H1 (cell line): ENCODE results near the gene BSND. TPM values are rescaled to one million over a fixed set of nuclear protein-coding genes. Genes with fewer than 3 reads are reported as not detected.

Source experiments
- CTCF ChIA-PET: fragments of 300-600 bp; sonication (Branson Sonifier 250); formaldehyde crosslinking; loops from one replicate; lab custom pipeline; 2021; ENCODE audit not compliant: partially characterized antibody; lab: Charles Lee
- POLR2A ChIA-PET: fragments of 300-600 bp; sonication (Branson Sonifier 250); formaldehyde crosslinking; loops from one replicate; lab custom pipeline; 2021; ENCODE audit warnings: inconsistent platforms; ENCODE audit not compliant: partially characterized antibody; lab: Charles Lee
- DNase-seq, 2 experiments: peaks; one replicate each; pipeline versions ENCODE4 v3.0.0 to v3.0.0-alpha.2; 2010 to 2022; ENCODE audit warnings: low spot score in 2 of 2, low read depth in 1 of 2, mixed read lengths in 1 of 2
- FAIRE-seq: peaks from 2 replicates; lab custom pipeline; 2011; peaks lifted over from hg19 to GRCh38; lab: Jason Lieb, UNC
- H2AFZ ChIP-seq: 2 replicates; pipeline ENCODE4 v1.8.1; 2012; ENCODE audit warnings: low read length, inconsistent platforms
- H2AK5ac ChIP-seq: 2 replicates; pipeline ENCODE4 v1.6.1; 2013; ENCODE audit warnings: low read depth, low read length
- H2BK120ac ChIP-seq: replicated peaks from 2 replicates; pipeline ENCODE3; 2013; ENCODE audit warnings: low read depth, low read length, inconsistent platforms
- H2BK12ac ChIP-seq: 2 replicates; pipeline ENCODE4 v1.6.1; 2013; ENCODE audit warnings: low read depth, low read length
- H2BK15ac ChIP-seq: 2 replicates; pipeline ENCODE4 v1.6.1; 2013; ENCODE audit warnings: low read length
- H2BK20ac ChIP-seq: 2 replicates; pipeline ENCODE4 v1.6.1; 2013; ENCODE audit warnings: low read length
- H2BK5ac ChIP-seq: 2 replicates; pipeline ENCODE4 v1.6.1; 2013; ENCODE audit warnings: low read depth, low read length
- H3K14ac ChIP-seq: 2 replicates; pipeline ENCODE4 v1.6.1; 2013; ENCODE audit warnings: inconsistent platforms; ENCODE audit not compliant: insufficient read length
- H3K18ac ChIP-seq: 2 replicates; pipeline ENCODE4 v1.6.1; 2013; ENCODE audit warnings: low read length; ENCODE audit errors: extremely low read depth
- H3K23ac ChIP-seq: 2 replicates; pipeline ENCODE4 v1.6.1; 2013; ENCODE audit warnings: inconsistent platforms; ENCODE audit not compliant: insufficient read length
- H3K23me2 ChIP-seq: 2 replicates; pipeline ENCODE4 v1.6.1; 2013; ENCODE audit warnings: low read depth, low read length
- H3K27ac ChIP-seq: 2 replicates; pipeline ENCODE4 v1.6.1; 2011; ENCODE audit warnings: low read depth, low read length, inconsistent platforms
- H3K27me3 ChIP-seq, 4 experiments: replicated peaks in 1 of 4; 1 replicate in 1 of 4; 2 replicates in 3 of 4; pipeline versions ENCODE4 v1.6.1 to v1.8.1; 2011 to 2013; ENCODE audit warnings: low read length in 3 of 4, mild to moderate bottlenecking in 3 of 4, inconsistent platforms in 2 of 4, mixed read lengths in 2 of 4, moderate library complexity in 1 of 4; ENCODE audit not compliant: control insufficient read depth in 3 of 4, insufficient read depth in 3 of 4; ENCODE audit errors: extremely low read depth in 1 of 4
- H3K36me3 ChIP-seq, 4 experiments: 2 replicates each; pipeline versions ENCODE4 v1.6.1 to v1.8.1; 2011 to 2013; ENCODE audit warnings: mild to moderate bottlenecking in 4 of 4, low read length in 3 of 4, moderate library complexity in 2 of 4, control low read depth in 1 of 4, inconsistent platforms in 1 of 4; ENCODE audit not compliant: insufficient read depth in 4 of 4, control insufficient read depth in 2 of 4
- H3K4ac ChIP-seq: replicated peaks from 2 replicates; pipeline ENCODE3; 2013; ENCODE audit warnings: low read length, low read depth, mixed read lengths, inconsistent platforms; ENCODE audit not compliant: insufficient read length
- H3K4me1 ChIP-seq, 4 experiments: replicated peaks in 1 of 4; 1 replicate in 1 of 4; 2 replicates in 3 of 4; pipeline versions ENCODE4 v1.6.1 to v1.8.1; 2011 to 2013; ENCODE audit warnings: low read length in 3 of 4, inconsistent platforms in 2 of 4, mixed read lengths in 1 of 4; ENCODE audit not compliant: insufficient read depth in 4 of 4, control insufficient read depth in 3 of 4
- H3K4me2 ChIP-seq, 2 experiments: 2 replicates each; pipeline versions ENCODE4 v1.6.1 to v1.8.1; 2011 to 2013; ENCODE audit warnings: low read depth in 2 of 2, low read length in 2 of 2, control low read depth in 1 of 2, inconsistent platforms in 1 of 2, mild to moderate bottlenecking in 1 of 2; ENCODE audit not compliant: insufficient read depth in 1 of 2
- H3K4me3 ChIP-seq, 4 experiments: fragments of 200-600, 300-600 bp in 1 of 4; sonication (generic), shearing (Covaris generic), sonication (Bioruptor Twin) in 1 of 4; 2 replicates each; pipeline versions ENCODE4 v1.5.1 to v1.8.1; 2011 to 2016; ENCODE audit warnings: low read length in 4 of 4, low read depth in 3 of 4, control low read depth in 2 of 4, inconsistent platforms in 2 of 4, mild to moderate bottlenecking in 2 of 4, mixed read lengths in 1 of 4, moderate library complexity in 1 of 4; ENCODE audit not compliant: insufficient read depth in 2 of 4; ENCODE audit errors: extremely low read depth in 1 of 4
- H3K56ac ChIP-seq: replicated peaks from 2 replicates; pipeline ENCODE3; 2013; ENCODE audit warnings: low read depth, mild to moderate bottlenecking, mixed read lengths, low read length, inconsistent platforms; ENCODE audit not compliant: insufficient read length
- H3K79me1 ChIP-seq: 2 replicates; pipeline ENCODE4 v1.6.1; 2013; ENCODE audit warnings: low read depth, low read length, control low read depth
- H3K79me2 ChIP-seq, 2 experiments: 2 replicates each; pipeline versions ENCODE4 v1.6.1 to v1.8.1; 2012 to 2013; ENCODE audit warnings: low read length in 2 of 2, mild to moderate bottlenecking in 2 of 2, inconsistent platforms in 1 of 2; ENCODE audit not compliant: insufficient read depth in 2 of 2, control insufficient read depth in 1 of 2
- H3K9ac ChIP-seq, 4 experiments: replicated peaks in 1 of 4; 1 replicate in 1 of 4; 2 replicates in 3 of 4; pipeline versions ENCODE4 v1.6.1 to v1.8.1; 2011 to 2013; ENCODE audit warnings: low read depth in 3 of 4, low read length in 3 of 4, control low read depth in 2 of 4, mild to moderate bottlenecking in 2 of 4, moderate library complexity in 2 of 4, inconsistent platforms in 1 of 4; ENCODE audit errors: extremely low read depth in 1 of 4
- H3K9me3 ChIP-seq, 2 experiments: 2 replicates each; pipeline versions ENCODE4 v1.6.1 to v1.8.1; 2012 to 2013; ENCODE audit warnings: mild to moderate bottlenecking in 2 of 2, moderate library complexity in 2 of 2, control low read depth in 1 of 2, inconsistent platforms in 1 of 2, low read depth in 1 of 2, low read length in 1 of 2, mixed read lengths in 1 of 2; ENCODE audit not compliant: insufficient read depth in 2 of 2
- H4K20me1 ChIP-seq, 2 experiments: replicated peaks in 1 of 2; 2 replicates each; pipeline versions ENCODE3 to v1.8.1; 2011 to 2013; ENCODE audit warnings: inconsistent platforms in 2 of 2, low read length in 2 of 2, mild to moderate bottlenecking in 1 of 2; ENCODE audit not compliant: insufficient read depth in 2 of 2, control insufficient read depth in 1 of 2
- H4K5ac ChIP-seq: 2 replicates; pipeline ENCODE4 v1.6.1; 2013; ENCODE audit warnings: low read length, low read depth, mixed read lengths, inconsistent platforms; ENCODE audit not compliant: insufficient read length
- H4K8ac ChIP-seq: 2 replicates; pipeline ENCODE4 v1.8.0; 2013; ENCODE audit warnings: mild to moderate bottlenecking, moderate library complexity, low read length, inconsistent platforms; ENCODE audit not compliant: insufficient read depth; ENCODE audit errors: extremely low read depth
- H4K91ac ChIP-seq: replicated peaks from 2 replicates; pipeline ENCODE3; 2013; ENCODE audit warnings: low read length, mixed read lengths, inconsistent platforms; ENCODE audit not compliant: insufficient read length
- CHD2 ChIP-seq: IDR thresholded peaks from 2 replicates; pipeline ENCODE4 v1.6.1; 2012; ENCODE audit warnings: low read length, improper control_type of control experiment
- GABPA ChIP-seq: IDR thresholded peaks from 2 replicates; pipeline ENCODE4 v1.6.1; 2011; ENCODE audit warnings: mild to moderate bottlenecking, low read length, moderate library complexity, borderline replicate concordance; ENCODE audit not compliant: insufficient read depth
- KDM4A ChIP-seq: IDR thresholded peaks from one replicate; pipeline ENCODE4 v1.7.1; 2012; ENCODE audit warnings: low read depth, mild to moderate bottlenecking, moderate library complexity, low read length, inconsistent platforms; ENCODE audit not compliant: severe bottlenecking
- POLR2A ChIP-seq, 2 experiments: IDR thresholded peaks; 1 replicate in 1 of 2; 2 replicates in 1 of 2; pipeline ENCODE4 v1.6.1; 2011; ENCODE audit warnings: low read depth in 2 of 2, low read length in 2 of 2, mild to moderate bottlenecking in 2 of 2; ENCODE audit errors: control extremely low read depth in 1 of 2
- POU5F1 ChIP-seq: IDR thresholded peaks from 2 replicates; pipeline ENCODE4 v1.6.1; 2011; ENCODE audit warnings: low read depth, mild to moderate bottlenecking, low read length, moderate library complexity
- RXRA ChIP-seq: IDR thresholded peaks from 2 replicates; pipeline ENCODE4 v1.6.1; 2011; ENCODE audit warnings: low read depth, mild to moderate bottlenecking, low read length, moderate library complexity; ENCODE audit not compliant: insufficient read depth
- TAF7 ChIP-seq: optimal IDR thresholded peaks from 2 replicates; pipeline ENCODE3; 2011; ENCODE audit warnings: low read depth, mild to moderate bottlenecking, inconsistent platforms, low read length, moderate library complexity, borderline replicate concordance
- USF2 ChIP-seq: IDR thresholded peaks from 2 replicates; pipeline ENCODE4 v1.6.1; 2011; ENCODE audit warnings: low read length, improper control_type of control experiment
- WGBS, 2 experiments: shearing (Covaris generic) in 1 of 2; methylation state at CpG; one replicate each; pipeline versions ENCODE4 v1.1.6 to v1.1.7; 2013 to 2015; ENCODE audit warnings: low lambda C conversion rate in 2 of 2, mixed read lengths in 2 of 2, inconsistent platforms in 1 of 2, low coverage in 1 of 2, missing lambda C conversion rate in 1 of 2; ENCODE audit not compliant: insufficient replicate concordance in 2 of 2, insufficient coverage in 1 of 2, insufficient read length in 1 of 2; ENCODE audit errors: extremely low coverage in 1 of 2, missing lambda C conversion rate in 1 of 2; 5-methylcytosine and 5-hydroxymethylcytosine counted together
- polyA plus RNA-seq, 7 experiments: library from polyadenylated mRNA; depleted of rRNA in 3 of 7; stranded (reverse) in 5 of 7; unstranded in 2 of 7; fragments of >200 nt in 5 of 7; fragments of 200-250 nt in 2 of 7; gene quantifications; 1 replicate in 5 of 7; 2 replicates in 1 of 7; 4 replicates in 1 of 7; pipeline versions ENCODE4 v1.2.1 to v1.2.3, GENCODE V29; 2011 to 2013; ENCODE audit warnings: missing spikeins in 2 of 7, mixed read lengths in 2 of 7
- total RNA-seq: library from RNA; stranded (reverse); fragmentation: NEBNext Ultra II Directional; extraction: Animal tissue kit (Norgen Biotek cat#: 25700); gene quantifications from 2 replicates; pipeline ENCODE4 v1.2.1, GENCODE V29; 2021

BSND gene
- total and polyA plus RNA-seq, 2 of the 8 experiments (the other 6 are each of a cell fraction or from before 2014, with no cell fraction given), result 0.43 to 0.68 TPM

GRCh38 chr1:54984131-54984842 lies 14.4 kb upstream of the BSND start:
- H4K5ac ChIP-seq, result no peak overlapping the region
- no peak overlapping the region for H3K56ac ChIP-seq
- no peak overlapping the region for H3K14ac ChIP-seq
- POLR2A ChIA-PET, result interaction anchor here (1.2 kb wide), 1 partner anchor 22 kb away, joined by 3 read pairs; no protein-coding TSS in a partner anchor
- peaks cover 8% of the 10 kb centered on the region for H3K23me2 ChIP-seq
- H3K4ac ChIP-seq, result no peak overlapping the region
- H2BK15ac ChIP-seq, result no peak overlapping the region
- H2BK20ac ChIP-seq, result no peak overlapping the region
- no peak overlapping the region for H3K27ac ChIP-seq
- H2BK5ac ChIP-seq, result no peak overlapping the region
- 74% methylated on average over 7 of the region's 7 CpGs; no CpG with 5 or more reads in 1 of the 2 experiments for WGBS, 2 experiments
- no peak for FAIRE-seq
- no peak overlapping the region for H4K8ac ChIP-seq
- H3K4me2 ChIP-seq, result no peak overlapping the region
- H3K18ac ChIP-seq, result no peak overlapping the region
- no peak overlapping the region for H2AFZ ChIP-seq
- no peaks in the 10 kb centered on the region for H3K79me2 ChIP-seq
- H2BK12ac ChIP-seq, result peak overlapping the region; percentile 39; the same call in 1 of the 2 replicates
- no peak overlapping the region for H2BK120ac ChIP-seq
- H2AK5ac ChIP-seq, result no peak overlapping the region
- CTCF ChIA-PET, result interaction anchor here (0.6 to 18.4 kb wide), 9 partner anchors 9 to 57 kb away, joined by 3 to 436 read pairs (median 5); partner anchors contain the start of gene BSND
- H3K4me1 ChIP-seq, result peaks cover 4 to 8% (median 6%) of the 10 kb centered on the region in 4 experiments; a peak in 5 of 7 replicates
- peaks cover 0 to 22% (median 14%) of the 10 kb centered on the region in 4 experiments; a peak in 6 of 7 replicates for H3K27me3 ChIP-seq
- H3K23ac ChIP-seq, result no peak overlapping the region
- no peak overlapping the region for H3K4me3 ChIP-seq
- no peaks in the 10 kb centered on the region for H4K20me1 ChIP-seq
- H3K79me1 ChIP-seq, result no peaks in the 10 kb centered on the region
- H4K91ac ChIP-seq, result no peak overlapping the region
- TF ChIP-seq GABPA (no peak), CHD2 (no peak), KDM4A (no peak), POU5F1 (no peak), POLR2A (IDR thresholded peaks at IDR 0.05; ENCODE audit: control extremely low read depth in 1 of 2, low read depth in 2 of 2, low read length in 2 of 2) (no peak), RXRA (no peak), TAF7 (no peak), USF2 (no peak)
- no peaks in the 10 kb centered on the region for H3K36me3 ChIP-seq
- H3K9me3 ChIP-seq, result no peaks in the 10 kb centered on the region
- no peak for DNase-seq
- H3K9ac ChIP-seq, result no peak overlapping the region; a peak in 1 of 7 replicates
